ENCODE data around the gene PRKG2.

DNA sequence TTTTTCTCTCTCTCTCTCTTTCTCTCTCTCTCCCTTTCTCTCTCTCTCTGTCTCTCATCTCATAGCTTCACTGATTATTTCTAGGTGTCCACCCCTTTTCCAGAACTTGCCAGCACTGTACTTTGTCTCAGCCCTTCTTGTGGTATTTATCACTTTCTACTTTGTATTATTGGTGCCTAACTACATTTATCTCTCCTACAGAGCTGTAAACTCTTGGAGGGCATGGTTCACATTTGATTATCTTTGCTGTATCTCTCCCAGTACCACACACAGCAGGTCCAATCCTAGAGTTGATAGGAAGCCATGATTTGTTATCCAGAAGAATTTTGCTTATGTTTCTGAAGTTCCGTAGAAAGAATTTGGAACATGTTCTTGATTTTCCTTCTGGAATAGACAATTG, 5.2 kb upstream of the PRKG2 start:
- TF ChIP-seq, protein P1, sequence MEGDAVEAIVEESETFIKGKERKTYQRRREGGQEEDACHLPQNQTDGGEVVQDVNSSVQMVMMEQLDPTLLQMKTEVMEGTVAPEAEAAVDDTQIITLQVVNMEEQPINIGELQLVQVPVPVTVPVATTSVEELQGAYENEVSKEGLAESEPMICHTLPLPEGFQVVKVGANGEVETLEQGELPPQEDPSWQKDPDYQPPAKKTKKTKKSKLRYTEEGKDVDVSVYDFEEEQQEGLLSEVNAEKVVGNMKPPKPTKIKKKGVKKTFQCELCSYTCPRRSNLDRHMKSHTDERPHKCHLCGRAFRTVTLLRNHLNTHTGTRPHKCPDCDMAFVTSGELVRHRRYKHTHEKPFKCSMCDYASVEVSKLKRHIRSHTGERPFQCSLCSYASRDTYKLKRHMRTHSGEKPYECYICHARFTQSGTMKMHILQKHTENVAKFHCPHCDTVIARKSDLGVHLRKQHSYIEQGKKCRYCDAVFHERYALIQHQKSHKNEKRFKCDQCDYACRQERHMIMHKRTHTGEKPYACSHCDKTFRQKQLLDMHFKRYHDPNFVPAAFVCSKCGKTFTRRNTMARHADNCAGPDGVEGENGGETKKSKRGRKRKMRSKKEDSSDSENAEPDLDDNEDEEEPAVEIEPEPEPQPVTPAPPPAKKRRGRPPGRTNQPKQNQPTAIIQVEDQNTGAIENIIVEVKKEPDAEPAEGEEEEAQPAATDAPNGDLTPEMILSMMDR (conservative IDR thresholded peaks at IDR 0.05; ENCODE audit: low read length): no peak
- TF ChIP-seq EZH2phosphoT487 (IDR thresholded peaks at IDR 0.05; ENCODE audit: borderline replicate concordance): no peak

Data from Loucy (cell line).